ENCODE results near the gene DYSF.

DNA sequence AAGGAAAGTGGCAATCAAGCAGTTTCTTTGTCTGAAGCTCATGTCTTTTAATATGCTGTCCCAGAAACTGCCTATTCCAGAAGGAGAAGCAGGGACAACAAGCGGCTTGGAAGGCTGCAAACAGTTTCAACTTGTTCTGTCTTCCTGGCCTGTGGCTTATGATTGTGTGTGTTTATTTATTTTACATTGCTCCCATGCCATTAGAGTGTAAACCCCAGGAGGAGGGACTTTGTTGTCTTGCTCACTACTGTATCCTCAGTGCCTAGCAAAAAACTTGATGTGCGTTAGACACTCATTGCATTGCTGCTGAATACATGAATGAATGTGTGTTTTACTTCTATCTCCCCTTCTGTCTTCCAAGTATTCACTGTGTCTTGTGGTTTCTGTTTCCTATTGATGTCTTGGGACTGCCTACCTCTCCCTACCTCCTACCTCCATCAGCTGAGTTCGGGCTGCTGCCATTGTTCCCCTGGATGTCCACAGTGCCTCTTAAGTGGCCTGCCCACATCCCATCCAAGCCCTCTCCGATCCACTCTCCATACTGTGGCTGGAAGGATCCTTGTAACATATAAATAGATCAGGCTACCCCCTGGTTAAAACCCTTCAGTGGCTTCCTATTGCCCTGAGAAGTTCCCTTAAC lies 261.4 kb downstream of the DYSF start:
- TF ChIP-seq, protein P1, sequence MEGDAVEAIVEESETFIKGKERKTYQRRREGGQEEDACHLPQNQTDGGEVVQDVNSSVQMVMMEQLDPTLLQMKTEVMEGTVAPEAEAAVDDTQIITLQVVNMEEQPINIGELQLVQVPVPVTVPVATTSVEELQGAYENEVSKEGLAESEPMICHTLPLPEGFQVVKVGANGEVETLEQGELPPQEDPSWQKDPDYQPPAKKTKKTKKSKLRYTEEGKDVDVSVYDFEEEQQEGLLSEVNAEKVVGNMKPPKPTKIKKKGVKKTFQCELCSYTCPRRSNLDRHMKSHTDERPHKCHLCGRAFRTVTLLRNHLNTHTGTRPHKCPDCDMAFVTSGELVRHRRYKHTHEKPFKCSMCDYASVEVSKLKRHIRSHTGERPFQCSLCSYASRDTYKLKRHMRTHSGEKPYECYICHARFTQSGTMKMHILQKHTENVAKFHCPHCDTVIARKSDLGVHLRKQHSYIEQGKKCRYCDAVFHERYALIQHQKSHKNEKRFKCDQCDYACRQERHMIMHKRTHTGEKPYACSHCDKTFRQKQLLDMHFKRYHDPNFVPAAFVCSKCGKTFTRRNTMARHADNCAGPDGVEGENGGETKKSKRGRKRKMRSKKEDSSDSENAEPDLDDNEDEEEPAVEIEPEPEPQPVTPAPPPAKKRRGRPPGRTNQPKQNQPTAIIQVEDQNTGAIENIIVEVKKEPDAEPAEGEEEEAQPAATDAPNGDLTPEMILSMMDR (IDR thresholded peaks at IDR 0.05), result no peak
- no peak for TF ChIP-seq ZFX (IDR thresholded peaks at IDR 0.05; ENCODE audit: borderline replicate concordance)

Measured in 22Rv1 (cell line).